ENCODE data around the gene ITGB2.

The ITGB2 gene

DNA sequence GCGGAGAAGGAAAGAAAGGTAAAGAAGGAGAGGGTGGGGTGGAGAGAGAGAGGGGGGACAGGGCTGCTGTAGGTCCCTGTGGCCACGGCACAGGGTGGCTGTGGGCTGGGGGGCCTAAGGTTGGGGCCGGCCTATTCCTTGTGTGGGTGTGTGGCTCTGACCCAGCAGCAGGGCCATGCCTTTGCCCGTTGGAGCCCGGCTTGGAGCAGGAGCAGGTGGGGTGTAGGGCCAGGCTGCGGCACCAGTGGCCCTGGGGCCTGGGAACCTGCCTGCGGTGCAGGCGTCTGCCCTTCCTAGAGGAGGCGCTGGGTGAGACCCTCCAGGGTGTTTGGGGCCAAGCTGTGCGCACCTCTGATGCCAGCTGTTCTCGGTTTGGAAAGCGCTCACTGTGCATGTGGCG is 83.2 kb downstream of the ITGB2 start:
- TF ChIP-seq, protein P1, sequence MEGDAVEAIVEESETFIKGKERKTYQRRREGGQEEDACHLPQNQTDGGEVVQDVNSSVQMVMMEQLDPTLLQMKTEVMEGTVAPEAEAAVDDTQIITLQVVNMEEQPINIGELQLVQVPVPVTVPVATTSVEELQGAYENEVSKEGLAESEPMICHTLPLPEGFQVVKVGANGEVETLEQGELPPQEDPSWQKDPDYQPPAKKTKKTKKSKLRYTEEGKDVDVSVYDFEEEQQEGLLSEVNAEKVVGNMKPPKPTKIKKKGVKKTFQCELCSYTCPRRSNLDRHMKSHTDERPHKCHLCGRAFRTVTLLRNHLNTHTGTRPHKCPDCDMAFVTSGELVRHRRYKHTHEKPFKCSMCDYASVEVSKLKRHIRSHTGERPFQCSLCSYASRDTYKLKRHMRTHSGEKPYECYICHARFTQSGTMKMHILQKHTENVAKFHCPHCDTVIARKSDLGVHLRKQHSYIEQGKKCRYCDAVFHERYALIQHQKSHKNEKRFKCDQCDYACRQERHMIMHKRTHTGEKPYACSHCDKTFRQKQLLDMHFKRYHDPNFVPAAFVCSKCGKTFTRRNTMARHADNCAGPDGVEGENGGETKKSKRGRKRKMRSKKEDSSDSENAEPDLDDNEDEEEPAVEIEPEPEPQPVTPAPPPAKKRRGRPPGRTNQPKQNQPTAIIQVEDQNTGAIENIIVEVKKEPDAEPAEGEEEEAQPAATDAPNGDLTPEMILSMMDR (conservative IDR thresholded peaks at IDR 0.05; ENCODE audit: low read depth, low read length), result no peak
- no peak overlapping the region for H3K4me3 ChIP-seq (ENCODE audit: low read length)
- no peak for DNase-seq (ENCODE audit: low read depth)

DNA sequence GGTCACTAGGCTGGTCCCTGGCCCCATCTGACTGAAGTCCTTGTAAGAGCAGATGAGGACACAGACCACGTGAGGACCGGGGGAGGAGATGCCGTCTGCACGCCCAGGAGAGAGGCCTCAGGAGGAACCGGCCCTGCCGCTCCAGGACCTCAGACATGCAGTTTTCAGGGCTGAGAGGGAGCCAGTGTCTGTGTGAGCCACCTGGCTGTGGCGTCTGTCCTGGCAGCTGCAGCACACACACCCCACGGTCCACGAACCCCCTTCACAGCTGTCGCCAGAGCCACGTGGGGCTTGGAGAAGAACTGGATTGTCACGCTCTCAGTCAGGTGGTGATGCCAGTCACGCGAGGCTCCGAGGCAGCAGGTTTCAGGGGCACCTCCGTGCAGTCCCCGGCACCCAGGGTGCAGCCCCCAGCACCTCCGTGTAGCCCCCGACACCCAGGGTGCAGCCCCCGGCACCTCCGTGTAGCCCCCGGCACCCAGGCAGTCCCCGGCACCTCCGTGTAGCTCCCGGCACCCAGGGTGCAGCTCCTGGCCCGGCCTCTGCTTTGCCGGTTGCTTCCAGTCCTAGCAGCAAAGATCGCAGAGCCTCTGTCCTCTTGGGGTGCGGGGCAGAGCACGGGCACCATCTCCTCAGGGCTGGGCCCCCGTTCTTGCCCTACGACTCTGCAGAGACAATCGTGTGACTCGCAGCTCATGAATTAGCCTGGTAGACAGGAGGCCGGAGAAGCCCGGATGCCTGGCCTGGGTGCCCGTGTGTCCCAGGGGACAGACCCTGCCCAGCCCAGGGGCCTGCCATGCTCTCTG is 83.8 kb downstream of the ITGB2 start:
- DNase-seq (ENCODE audit: low read depth), result no peak
- H3K4me3 ChIP-seq (ENCODE audit: low read length), result no peak overlapping the region
- TF ChIP-seq, protein P1 (conservative IDR thresholded peaks at IDR 0.05; ENCODE audit: low read depth, low read length), result no peak

DNA sequence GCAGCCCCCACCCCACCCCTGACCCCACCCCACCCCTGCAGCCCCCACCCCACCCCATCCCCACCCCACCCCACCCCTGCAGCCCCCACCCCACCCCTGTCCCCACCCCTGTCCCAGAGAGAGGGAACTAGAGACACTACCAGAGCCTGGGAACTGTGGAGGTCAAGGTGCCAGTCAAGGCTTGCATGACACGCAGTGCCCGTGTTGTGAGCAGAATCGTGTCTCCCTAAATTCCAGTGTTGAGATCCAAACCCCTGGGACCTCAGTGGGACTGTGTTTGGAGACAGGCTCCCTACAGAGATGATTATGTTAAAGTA is 84.4 kb downstream of the ITGB2 start:
- DNase-seq (ENCODE audit: low read depth), result no peak
- H3K4me3 ChIP-seq (ENCODE audit: low read length), result no peak overlapping the region
- TF ChIP-seq, protein P1 (conservative IDR thresholded peaks at IDR 0.05; ENCODE audit: low read depth, low read length), result no peak
